ENCODE measurements around the gene TEX51. TPM values are rescaled to one million over a fixed set of nuclear protein-coding genes. Genes with fewer than 3 reads are reported as not detected.

The TEX51 gene
- total RNA-seq, 1 experiment from 2014 or later, result not detected

DNA sequence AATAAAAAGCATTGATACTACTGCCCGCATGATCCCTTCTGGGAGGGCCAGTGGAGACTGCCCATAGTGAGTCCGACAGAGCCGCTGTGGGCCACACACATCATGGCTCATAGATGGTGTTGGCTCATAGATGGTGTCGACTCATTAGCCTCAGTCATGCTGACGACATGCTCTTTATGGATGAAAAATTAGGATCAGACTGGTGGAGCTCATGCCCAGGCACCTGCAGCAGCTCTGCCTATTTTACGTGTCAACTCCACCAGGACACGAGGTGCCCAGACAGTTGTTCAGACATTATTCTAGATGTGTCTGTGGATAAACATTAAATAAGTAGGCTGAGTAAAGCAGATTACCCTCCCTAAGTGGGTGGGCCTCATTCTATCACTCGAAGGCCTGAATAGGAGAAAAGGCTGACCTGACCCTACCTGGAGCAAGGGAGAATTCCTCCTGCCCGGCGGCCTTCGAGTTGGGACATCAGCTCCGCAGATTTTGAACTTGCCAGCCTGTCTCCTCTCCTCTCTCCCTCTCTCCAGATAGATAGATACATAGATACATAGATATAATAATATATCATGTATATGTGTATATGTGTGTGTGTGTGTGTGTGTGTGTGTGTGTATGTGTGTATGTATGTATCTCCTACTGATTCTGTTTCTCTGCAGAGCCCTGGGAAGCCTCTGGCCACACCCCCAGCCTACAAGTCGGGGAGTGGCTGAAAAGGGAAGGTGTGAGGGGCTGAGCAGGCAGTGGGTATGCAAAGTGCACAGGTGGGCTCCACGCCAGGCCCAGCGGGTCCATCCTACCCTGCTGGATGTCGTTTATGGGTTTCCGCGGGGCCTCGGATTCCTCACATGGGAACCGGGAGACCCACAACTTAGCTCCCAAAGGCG, 13.6 kb upstream of the TEX51 start:
- intact Hi-C loops (cut with micrococcal nuclease), result no loop called here
- BruUV-seq (replicated peaks), result no TSS peak
- RAD21 ChIA-PET (ENCODE audit: low non-redundant PET in 1 of 2, low total read pairs in 2 of 2, uncharacterized antibody in 2 of 2, unreplicated experiment in 2 of 2), result no interaction called here
- Histone ChIP-seq H3K9me2 (ENCODE audit: insufficient read depth) (no peaks in the 10 kb centered on the region), H3K9ac (ENCODE audit: low read length) (no peak overlapping the region), H4K20me1 (ENCODE audit: insufficient read depth) (no peaks in the 10 kb centered on the region), H2AFZ (ENCODE audit: low read depth, low read length, poor library complexity, severe bottlenecking) (no peak overlapping the region), H3K4me2 (ENCODE audit: low read length) (no peak overlapping the region), H3K4me3 (replicated peaks in 1 of 2; ENCODE audit: low read depth in 1 of 2, low read length in 2 of 2) (no peak overlapping the region), H3K79me2 (ENCODE audit: insufficient read depth, low read length) (no peaks in the 10 kb centered on the region), H3K27ac (ENCODE audit: low read depth, low read length) (no peak overlapping the region), H3K36me3 (ENCODE audit: control insufficient read depth in 1 of 2, insufficient read depth in 2 of 2, low read length in 2 of 2) (no peaks in the 10 kb centered on the region), H3K27me3 (ENCODE audit: insufficient read depth, low read length) (no peaks in the 10 kb centered on the region; the same call in 1 of the 2 replicates), H3K9me3 (ENCODE audit: control insufficient read depth in 1 of 2, insufficient read depth in 1 of 2, low read depth in 1 of 2, low read length in 2 of 2) (no peaks in the 10 kb centered on the region), H3K4me1 (ENCODE audit: control insufficient read depth in 1 of 2, insufficient read depth in 2 of 2, low read length in 2 of 2) (peaks cover 0 to 13% of the 10 kb centered on the region in 2 experiments; a peak in 3 of 4 replicates)
- TF ChIP-seq FOSL1 (IDR thresholded peaks at IDR 0.05; ENCODE audit: low read depth) (no peak), TCF7L2 (IDR thresholded peaks at IDR 0.05; ENCODE audit: borderline replicate concordance, extremely low read depth, insufficient read depth, insufficient read length) (no peak), SRF (IDR thresholded peaks at IDR 0.05; ENCODE audit: low read depth) (no peak), RAD21 (IDR thresholded peaks at IDR 0.05; ENCODE audit: low read depth) (no peak), ZNF274 (IDR thresholded peaks at IDR 0.05; ENCODE audit: low read depth, low read length) (no peak), REST (IDR thresholded peaks at IDR 0.05; ENCODE audit: low read depth) (no peak), CEBPB (IDR thresholded peaks at IDR 0.05; ENCODE audit: low read depth) (no peak), ELF1 (IDR thresholded peaks at IDR 0.05; ENCODE audit: borderline replicate concordance, low read depth) (no peak), POLR2AphosphoS5 (IDR thresholded peaks at IDR 0.05; ENCODE audit: low read depth, low read length) (no peak), CBX3 (IDR thresholded peaks at IDR 0.05; ENCODE audit: low read depth) (no peak), EZH2 (IDR thresholded peaks at IDR 0.05) (no peak), ZFX (IDR thresholded peaks at IDR 0.05) (no peak)
- TF ChIP-seq, protein P1, sequence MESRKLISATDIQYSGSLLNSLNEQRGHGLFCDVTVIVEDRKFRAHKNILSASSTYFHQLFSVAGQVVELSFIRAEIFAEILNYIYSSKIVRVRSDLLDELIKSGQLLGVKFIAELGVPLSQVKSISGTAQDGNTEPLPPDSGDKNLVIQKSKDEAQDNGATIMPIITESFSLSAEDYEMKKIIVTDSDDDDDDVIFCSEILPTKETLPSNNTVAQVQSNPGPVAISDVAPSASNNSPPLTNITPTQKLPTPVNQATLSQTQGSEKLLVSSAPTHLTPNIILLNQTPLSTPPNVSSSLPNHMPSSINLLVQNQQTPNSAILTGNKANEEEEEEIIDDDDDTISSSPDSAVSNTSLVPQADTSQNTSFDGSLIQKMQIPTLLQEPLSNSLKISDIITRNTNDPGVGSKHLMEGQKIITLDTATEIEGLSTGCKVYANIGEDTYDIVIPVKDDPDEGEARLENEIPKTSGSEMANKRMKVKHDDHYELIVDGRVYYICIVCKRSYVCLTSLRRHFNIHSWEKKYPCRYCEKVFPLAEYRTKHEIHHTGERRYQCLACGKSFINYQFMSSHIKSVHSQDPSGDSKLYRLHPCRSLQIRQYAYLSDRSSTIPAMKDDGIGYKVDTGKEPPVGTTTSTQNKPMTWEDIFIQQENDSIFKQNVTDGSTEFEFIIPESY (IDR thresholded peaks at IDR 0.05; ENCODE audit: extremely low read depth, insufficient replicate concordance, low read length), result no peak
- TF ChIP-seq, protein P2, sequence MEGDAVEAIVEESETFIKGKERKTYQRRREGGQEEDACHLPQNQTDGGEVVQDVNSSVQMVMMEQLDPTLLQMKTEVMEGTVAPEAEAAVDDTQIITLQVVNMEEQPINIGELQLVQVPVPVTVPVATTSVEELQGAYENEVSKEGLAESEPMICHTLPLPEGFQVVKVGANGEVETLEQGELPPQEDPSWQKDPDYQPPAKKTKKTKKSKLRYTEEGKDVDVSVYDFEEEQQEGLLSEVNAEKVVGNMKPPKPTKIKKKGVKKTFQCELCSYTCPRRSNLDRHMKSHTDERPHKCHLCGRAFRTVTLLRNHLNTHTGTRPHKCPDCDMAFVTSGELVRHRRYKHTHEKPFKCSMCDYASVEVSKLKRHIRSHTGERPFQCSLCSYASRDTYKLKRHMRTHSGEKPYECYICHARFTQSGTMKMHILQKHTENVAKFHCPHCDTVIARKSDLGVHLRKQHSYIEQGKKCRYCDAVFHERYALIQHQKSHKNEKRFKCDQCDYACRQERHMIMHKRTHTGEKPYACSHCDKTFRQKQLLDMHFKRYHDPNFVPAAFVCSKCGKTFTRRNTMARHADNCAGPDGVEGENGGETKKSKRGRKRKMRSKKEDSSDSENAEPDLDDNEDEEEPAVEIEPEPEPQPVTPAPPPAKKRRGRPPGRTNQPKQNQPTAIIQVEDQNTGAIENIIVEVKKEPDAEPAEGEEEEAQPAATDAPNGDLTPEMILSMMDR (IDR thresholded peaks at IDR 0.05 in 2 of 3, conservative IDR thresholded peaks at IDR 0.05 in 1 of 3; ENCODE audit: borderline replicate concordance in 1 of 3, insufficient read depth in 1 of 3, low read depth in 2 of 3, low read length in 2 of 3), result no peak
- POLR2A ChIA-PET, result no interaction called here
- no peak for DNase-seq (ENCODE audit: low read depth, low spot score)
- ATAC-seq, result no peak
- CTCF ChIA-PET, result no interaction called here

Data from HCT116 (cell line).